COLO668 (cell line): Measurements from ENCODE around the gene TEC.
"Not testable (repeated sequence)": the region's sequence is repeated elsewhere in the genome, so short reads cannot be mapped to it uniquely, and the experiment has no call there.

Source experiments
- DNase-seq: peaks from one replicate; lab custom pipeline; 2025; ENCODE audit not compliant: unreplicated experiment; lab: John Stamatoyannopoulos, UW

Gene TEC

GRCh38 chr4:48169636-48170035 is 100.0 kb downstream of the TEC start:
- DNase-seq, result no peak

GRCh38 chr4:48167538-48168263 is 101.9 kb downstream of the TEC start:
- no peak for DNase-seq

- DNase-seq, result not testable (repeated sequence)
Measured at GRCh38 chr4:48164561-48164960, 105.1 kb downstream of the TEC start.

- DNase-seq, result no peak
Measured at GRCh38 chr4:48163746-48164145, 105.9 kb downstream of the TEC start.

- no peak for DNase-seq
Measured at GRCh38 chr4:48162162-48162561, 107.5 kb downstream of the TEC start.

GRCh38 chr4:48157271-48157670 is 112.4 kb downstream of the TEC start:
- DNase-seq, result no peak

GRCh38 chr4:48156423-48156822 is 113.2 kb downstream of the TEC start:
- DNase-seq, result no peak

GRCh38 chr4:48153791-48154550 is 115.7 kb downstream of the TEC start:
- no peak for DNase-seq

- no peak for DNase-seq
Measured at GRCh38 chr4:48152259-48152658, 117.4 kb downstream of the TEC start.

GRCh38 chr4:48149827-48150370 is 119.7 kb downstream of the TEC start:
- DNase-seq, result no peak

GRCh38 chr4:48147621-48148020 is 122.0 kb downstream of the TEC start:
- no peak for DNase-seq

- DNase-seq, result no peak
Measured at GRCh38 chr4:48141048-48141447, 128.6 kb downstream of the TEC start.

- DNase-seq, result no peak
Measured at GRCh38 chr4:48139691-48140090, 129.9 kb downstream of the TEC start.

- no peak for DNase-seq
Measured at GRCh38 chr4:48138936-48139335, 130.7 kb downstream of the TEC start.

GRCh38 chr4:48138511-48138910 is 131.1 kb downstream of the TEC start:
- no peak for DNase-seq

GRCh38 chr4:48137846-48138245 is 131.8 kb downstream of the TEC start:
- no peak for DNase-seq

GRCh38 chr4:48134081-48134480 is 135.6 kb downstream of the TEC start, which contains the start of gene TXK:
Gene TXK, minus strand, starts transcription at chr4:48134250. Its CDS starts 80 bp downstream, at chr4:48134170.
- DNase-seq, result no peak

GRCh38 chr4:48133669-48134068 is 136.0 kb downstream of the TEC start:
- no peak for DNase-seq

GRCh38 chr4:48131736-48132135 is 137.9 kb downstream of the TEC start:
- no peak for DNase-seq

- DNase-seq, result no peak
Measured at GRCh38 chr4:48130100-48130499, 139.5 kb downstream of the TEC start.

GRCh38 chr4:48129307-48130014 is 140.2 kb downstream of the TEC start:
- no peak for DNase-seq
